Measurements from ENCODE around the gene TAS2R16. TPM values are rescaled to one million over a fixed set of nuclear protein-coding genes. Genes with fewer than 3 reads are reported as not detected.

TAS2R16 gene
- total and polyA plus RNA-seq, 2 donors (not counting 3 experiments of a cell fraction or from before 2014, with no cell fraction given), result not detected

- H3K27ac ChIP-seq (ENCODE audit: insufficient read depth, low read depth, low read length), result no peak overlapping the region
- ChIA-PET CTCF (interaction anchor here (0.7 to 1.6 kb wide), 2 partner anchors 39 to 167 kb away, joined by 3 read pairs; no protein-coding TSS in a partner anchor), POLR2A (no interaction called here)
- no peaks in the 10 kb centered on the region for H3K9me1 ChIP-seq (replicated peaks; ENCODE audit: control insufficient read depth, extremely low read depth, insufficient read depth, low read length)
- no peak for FAIRE-seq
- H3K4me3 ChIP-seq (replicated peaks in 1 of 3; ENCODE audit: insufficient read depth in 1 of 3, low read depth in 1 of 3, low read length in 3 of 3), result no peak overlapping the region
- H3K4me2 ChIP-seq (ENCODE audit: insufficient read depth, low read length), result no peak overlapping the region
- H3K27me3 ChIP-seq (ENCODE audit: control insufficient read depth in 2 of 2, insufficient read depth in 2 of 2, low read length in 2 of 2), result no peaks in the 10 kb centered on the region
- H2AFZ ChIP-seq (ENCODE audit: low read depth, low read length), result no peak overlapping the region
- no peaks in the 10 kb centered on the region for H3K4me1 ChIP-seq (ENCODE audit: control insufficient read depth, extremely low read depth, insufficient read depth, low read length)
- no peaks in the 10 kb centered on the region for H3K36me3 ChIP-seq (ENCODE audit: control insufficient read depth in 2 of 2, extremely low read depth in 1 of 2, insufficient read depth in 2 of 2, low read length in 2 of 2)
- TF ChIP-seq GATA2 (IDR thresholded peaks at IDR 0.05; ENCODE audit: insufficient read depth, insufficient read length, low read depth, low read length) (no peak), FOS (IDR thresholded peaks at IDR 0.05; ENCODE audit: borderline replicate concordance, insufficient read depth, low read length) (no peak), CTCF (IDR thresholded peaks at IDR 0.05; ENCODE audit: extremely low read depth in 1 of 2, insufficient read depth in 1 of 2, low read depth in 1 of 2, low read length in 2 of 2) (no peak), EZH2 (IDR thresholded peaks at IDR 0.05; ENCODE audit: borderline replicate concordance, low read depth, low read length, severe bottlenecking) (no peak), JUN (IDR thresholded peaks at IDR 0.05; ENCODE audit: borderline replicate concordance, insufficient read depth, insufficient read length, low read depth) (no peak), MYC (IDR thresholded peaks at IDR 0.05; ENCODE audit: low read depth, low read length) (no peak), POLR2AphosphoS5 (IDR thresholded peaks at IDR 0.05; ENCODE audit: insufficient read depth, low read depth, low read length) (no peak), POLR2A (IDR thresholded peaks at IDR 0.05; ENCODE audit: low read depth, low read length) (no peak)
- TF ChIP-seq, protein P1, sequence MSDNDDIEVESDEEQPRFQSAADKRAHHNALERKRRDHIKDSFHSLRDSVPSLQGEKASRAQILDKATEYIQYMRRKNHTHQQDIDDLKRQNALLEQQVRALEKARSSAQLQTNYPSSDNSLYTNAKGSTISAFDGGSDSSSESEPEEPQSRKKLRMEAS (IDR thresholded peaks at IDR 0.05; ENCODE audit: insufficient read depth, insufficient read length), result no peak
- BruUV-seq (replicated peaks), result no TSS peak
- intact Hi-C loops (cut with micrococcal nuclease) (no loop called here), dilution Hi-C loops (cut with MboI; ENCODE audit: extremely low pct_ligation_motif_present, low sequenced_read_pairs) (no loop called here)
- no peak for DNase-seq (ENCODE audit: low read depth, low spot score)
- no peak overlapping the region for H3K9ac ChIP-seq (replicated peaks; ENCODE audit: extremely low read depth, insufficient read depth, low read length)
- no peaks in the 10 kb centered on the region for H3K79me2 ChIP-seq (ENCODE audit: control insufficient read depth, insufficient read depth, low read length)
- H3K9me3 ChIP-seq (replicated peaks; ENCODE audit: control insufficient read depth, insufficient read depth, low read length), result no peaks in the 10 kb centered on the region
- no peaks in the 10 kb centered on the region for H4K20me1 ChIP-seq (replicated peaks; ENCODE audit: control insufficient read depth, extremely low read depth, insufficient read depth, low read length)
Measured at GRCh38 chr7:122987463-122987862, 8.0 kb downstream of the TAS2R16 start.
